GM18868 (cell line): ENCODE measurements around the gene SMTN.
"Not testable (repeated sequence)": the region's sequence is repeated elsewhere in the genome, so short reads cannot be mapped to it uniquely, and the experiment has no call there.

Experiments used
- ATAC-seq: cut with Tn5 transposase; IDR thresholded peaks from one replicate; pipeline ENCODE4 v1.9.1; 2021; ENCODE audit warnings: mild to moderate bottlenecking, moderate library complexity; ENCODE audit not compliant: unreplicated experiment

The SMTN gene

DNA sequence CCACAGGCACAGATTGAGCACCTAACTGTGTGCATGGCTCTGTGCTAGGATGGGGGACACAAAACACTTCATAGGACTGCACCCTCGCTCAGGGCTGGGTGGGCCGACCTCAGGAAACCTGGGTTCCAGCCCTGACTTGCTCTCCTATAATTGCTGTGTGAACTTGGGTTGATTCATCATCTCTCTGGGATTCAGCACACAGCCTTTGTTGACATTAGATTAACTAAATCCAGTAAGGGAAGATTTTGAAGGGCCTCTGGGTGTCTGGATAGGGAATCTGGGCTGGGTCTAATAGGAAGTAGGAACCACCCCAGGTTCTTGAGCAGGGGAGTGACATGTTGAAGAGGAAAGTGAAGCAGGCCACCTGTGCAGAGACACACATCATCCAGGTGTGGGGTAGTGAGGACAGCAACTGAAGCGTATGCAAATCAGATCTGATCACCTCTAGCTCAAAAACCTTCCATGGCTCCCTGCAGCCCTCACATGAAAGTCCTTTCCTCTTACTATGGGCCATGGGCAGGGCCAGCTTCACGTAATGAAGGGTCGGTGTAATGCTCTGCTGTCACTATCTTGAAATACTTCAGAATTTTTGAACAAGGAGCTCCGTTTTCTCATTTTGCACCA lies 11.3 kb upstream of the SMTN start:
- ATAC-seq, result not testable (repeated sequence)

DNA sequence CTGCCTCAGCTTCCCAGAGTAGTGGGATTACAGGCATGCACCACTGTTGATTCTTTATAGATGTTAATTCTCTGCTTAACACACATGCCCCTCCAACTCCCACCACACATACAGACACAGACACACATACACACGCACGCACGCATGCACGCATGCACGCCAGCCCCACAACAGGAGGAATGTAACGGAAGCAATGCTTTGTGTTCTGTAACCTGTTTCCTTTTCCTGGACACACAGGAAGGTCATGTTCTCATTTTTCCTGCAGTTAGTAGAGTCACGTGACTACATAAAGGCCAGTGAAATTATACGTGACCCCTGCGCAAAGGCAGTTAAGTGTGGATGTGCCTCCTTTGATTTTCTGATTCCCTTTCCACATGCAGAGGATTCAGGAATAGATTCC lies 8.0 kb upstream of the SMTN start:
- not testable (repeated sequence) for ATAC-seq

DNA sequence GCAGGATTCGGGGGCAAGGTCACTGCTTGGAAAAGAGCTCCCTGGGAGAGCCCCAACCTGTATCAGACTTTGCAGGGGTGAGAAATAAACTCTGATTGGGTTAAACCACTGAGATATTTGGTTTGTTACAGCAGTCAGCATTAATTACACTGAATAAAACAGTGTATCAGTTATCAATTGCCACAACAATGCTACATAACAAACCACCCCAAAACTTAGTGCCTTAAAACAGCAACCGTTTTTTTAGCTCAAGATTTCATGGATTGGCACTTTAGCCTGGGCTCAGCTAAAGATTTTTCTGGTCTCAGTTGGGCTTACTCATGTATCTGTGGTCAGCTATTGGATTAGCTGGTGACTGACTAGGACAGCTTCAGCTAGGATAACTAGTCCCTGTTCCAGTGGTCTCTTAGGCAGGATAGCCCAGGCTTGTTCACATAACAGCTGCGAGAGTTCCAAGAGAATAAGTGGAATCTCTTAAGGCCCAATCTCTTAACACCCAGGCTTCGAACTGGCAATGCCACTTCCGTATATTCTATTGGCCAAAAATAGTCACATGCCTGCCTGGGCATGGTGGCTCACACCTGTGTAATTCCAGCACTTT lies 7.5 kb upstream of the SMTN start:
- ATAC-seq, result not testable (repeated sequence)

DNA sequence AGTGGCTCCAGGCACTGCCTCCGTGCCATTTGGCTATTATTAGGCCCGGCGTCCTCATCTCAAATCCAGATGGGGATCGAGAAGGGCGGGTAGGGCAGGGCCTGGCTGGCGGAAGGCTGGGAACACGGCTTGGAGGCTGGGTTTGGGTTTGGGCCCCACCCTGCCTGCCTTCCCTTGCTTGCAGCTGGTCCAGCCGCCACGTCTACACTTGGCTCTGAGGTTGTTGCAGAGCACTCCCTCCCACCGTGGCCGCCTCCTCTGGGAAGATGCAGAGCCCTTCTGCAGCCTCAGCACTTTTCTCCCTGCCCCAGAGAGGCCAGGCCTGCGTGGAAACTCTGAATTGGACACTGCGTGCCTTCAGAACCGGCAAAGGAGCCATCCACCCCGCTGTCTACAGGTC lies 5.2 kb upstream of the SMTN start:
- ATAC-seq, result no peak

DNA sequence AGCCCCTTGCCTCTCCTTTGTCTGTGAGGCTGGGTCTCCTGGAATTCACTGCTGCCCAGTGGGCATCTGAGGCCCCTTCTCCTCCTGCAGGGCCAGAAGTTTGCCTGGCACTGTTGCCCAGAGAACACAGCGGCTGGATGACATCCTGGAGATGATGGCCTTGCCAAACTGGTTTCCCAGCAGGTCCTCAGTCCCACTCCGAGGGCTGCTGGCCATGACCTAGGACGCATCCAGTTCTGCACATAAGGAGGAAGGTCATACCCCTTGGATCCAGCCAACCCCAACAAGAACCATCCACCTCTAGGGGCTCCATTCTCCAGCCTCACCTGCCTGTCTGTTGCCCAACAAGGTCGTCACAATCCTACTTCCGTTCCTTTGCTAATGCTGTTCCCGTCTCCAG lies 3.4 kb upstream of the SMTN start:
- no peak for ATAC-seq

DNA sequence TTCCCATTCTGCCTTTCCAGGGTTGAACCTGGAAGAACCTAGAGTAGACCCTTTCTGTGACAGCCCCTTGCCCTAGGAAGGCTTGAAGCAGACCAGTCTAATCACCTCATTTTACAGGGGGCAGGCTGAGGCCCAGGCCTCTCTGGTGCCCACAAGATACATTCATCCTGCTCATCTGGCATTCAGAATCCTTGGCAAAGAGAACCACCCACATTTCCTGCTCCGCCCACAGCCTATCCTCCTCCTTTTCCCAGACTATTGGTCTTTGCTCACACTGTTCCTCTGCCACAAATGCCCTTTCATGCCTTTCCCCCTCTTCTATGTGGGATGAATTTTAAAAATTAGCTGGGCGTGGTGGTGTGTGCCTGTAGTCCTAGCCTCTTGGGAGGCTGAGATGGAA lies 2.7 kb upstream of the SMTN start:
- not testable (repeated sequence) for ATAC-seq

DNA sequence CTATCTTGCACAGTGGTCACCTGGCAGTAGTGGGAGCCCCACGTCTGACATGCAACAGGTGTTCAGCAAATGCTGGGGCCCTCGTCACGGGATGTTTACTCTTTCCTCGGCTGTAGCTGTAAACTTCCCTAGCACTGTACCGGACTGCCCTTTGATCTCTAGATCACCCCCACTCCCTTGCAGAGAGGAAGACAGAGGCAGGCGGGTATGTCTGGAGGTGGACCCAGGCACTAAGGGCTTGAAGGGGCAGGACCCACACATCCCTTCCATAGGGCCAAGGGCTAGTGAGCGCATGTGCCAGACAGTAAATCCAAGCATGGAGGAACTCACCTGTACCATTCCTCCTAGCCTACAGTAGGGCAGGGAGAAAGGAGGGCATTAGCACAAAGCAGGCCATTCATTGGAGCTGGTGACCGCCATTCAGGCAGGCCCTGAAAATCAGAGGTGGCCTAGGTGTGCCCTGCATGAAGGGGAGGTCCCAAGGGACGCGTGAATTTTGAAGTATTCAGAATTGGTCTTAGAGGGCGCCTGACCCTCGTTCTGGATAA lies 1.9 kb upstream of the SMTN start:
- no peak for ATAC-seq

DNA sequence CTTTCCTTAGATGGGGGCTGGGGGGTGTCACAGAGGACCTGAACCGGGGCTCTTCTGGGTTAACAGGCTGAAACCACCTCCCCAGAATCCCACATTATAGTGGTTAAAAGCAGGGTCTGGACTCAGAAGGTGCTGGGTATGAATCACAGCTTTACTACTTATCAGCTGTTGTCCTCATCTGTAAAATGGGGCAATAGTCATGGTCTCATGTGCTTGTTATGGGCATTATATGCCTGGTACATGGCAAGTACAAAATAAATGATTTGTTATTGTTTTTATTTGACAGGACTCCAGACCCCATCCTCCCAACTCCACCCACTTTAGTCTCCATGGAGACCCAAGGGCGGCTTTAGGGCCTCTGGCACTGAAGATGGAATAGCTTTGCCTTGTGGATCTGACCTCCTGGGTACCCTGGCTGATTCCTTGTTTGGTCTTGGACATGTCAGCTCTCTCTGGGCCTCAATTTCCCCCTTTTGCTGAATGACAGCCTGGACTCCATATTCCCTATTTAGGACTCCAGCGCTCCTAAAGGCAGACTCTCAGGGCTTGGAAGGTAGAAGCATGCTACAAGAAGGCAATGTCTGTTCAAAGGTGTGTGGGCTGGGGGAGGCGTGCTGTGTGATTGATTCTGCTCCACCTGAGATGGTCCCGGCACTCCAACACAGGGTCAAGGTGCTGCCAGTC lies 812 bp upstream of the SMTN start:
- ATAC-seq, result no peak

DNA sequence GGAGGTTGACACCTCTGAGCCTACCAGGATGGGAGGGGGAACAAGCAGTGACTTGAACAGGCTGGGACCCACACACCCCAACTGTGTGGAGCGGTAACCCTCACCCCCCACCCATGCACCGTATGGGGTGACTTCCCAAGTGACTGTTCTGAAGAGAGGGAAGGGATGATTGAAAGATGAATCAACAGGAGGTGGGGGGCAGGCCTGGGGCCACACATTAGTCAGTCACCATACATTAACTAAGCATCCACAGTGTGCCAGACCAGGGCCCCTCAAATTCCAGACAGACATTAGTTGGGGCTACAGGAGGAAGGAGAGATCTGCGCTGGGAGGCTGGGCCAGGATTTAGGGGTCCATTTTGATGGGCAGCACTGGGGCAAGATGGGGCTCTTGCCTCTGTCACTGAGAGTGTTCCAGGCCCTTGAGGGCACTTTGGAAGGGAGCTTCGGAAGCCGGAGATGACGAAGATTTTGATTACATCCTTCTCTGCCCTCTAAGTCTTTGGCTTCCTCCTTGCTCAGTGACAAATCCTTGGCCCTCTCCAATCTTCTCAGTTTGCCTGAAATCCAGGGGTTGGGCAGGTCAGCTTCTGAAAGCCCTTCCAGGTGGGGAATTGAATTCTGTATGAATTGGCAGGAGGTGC lies 966 bp downstream of the SMTN start:
- ATAC-seq, result no peak

DNA sequence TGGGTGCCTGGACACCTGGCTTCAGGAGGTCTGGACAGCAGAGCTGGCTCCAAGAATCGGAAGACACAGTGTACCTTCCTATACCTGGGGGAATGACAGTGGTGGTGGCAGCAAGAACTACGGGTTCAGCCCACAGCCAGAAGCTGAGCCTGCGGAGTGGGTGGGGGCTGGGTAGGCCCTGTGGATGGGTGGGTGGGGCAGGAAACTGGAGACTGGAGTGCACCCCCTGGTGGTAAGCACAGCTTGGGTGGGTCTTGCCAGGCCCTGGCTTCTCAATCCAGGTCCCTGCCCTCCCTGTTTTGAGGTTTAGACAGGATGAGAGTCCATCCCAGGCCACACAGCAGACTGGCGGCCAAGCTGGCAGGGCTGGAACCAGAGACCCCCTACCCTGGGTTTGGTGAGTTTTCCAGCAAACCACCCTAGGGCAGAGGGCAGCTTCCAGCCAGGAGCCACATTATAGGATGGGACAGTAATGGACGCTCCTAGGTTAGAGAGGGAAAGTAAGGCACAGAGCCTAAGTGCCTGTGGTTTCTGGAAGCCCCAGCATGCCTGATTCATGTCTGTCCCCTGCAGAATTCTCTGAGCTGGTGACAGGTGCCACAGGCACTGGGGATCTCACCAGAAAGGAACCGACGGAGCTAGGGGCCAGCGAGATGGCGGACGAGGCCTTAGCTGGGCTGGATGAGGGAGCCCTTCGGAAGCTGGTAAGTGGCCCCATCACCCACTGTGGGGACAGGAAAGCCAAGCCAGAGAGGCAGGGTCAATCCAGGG lies 1.7 kb downstream of the SMTN start:
- ATAC-seq, result no peak

DNA sequence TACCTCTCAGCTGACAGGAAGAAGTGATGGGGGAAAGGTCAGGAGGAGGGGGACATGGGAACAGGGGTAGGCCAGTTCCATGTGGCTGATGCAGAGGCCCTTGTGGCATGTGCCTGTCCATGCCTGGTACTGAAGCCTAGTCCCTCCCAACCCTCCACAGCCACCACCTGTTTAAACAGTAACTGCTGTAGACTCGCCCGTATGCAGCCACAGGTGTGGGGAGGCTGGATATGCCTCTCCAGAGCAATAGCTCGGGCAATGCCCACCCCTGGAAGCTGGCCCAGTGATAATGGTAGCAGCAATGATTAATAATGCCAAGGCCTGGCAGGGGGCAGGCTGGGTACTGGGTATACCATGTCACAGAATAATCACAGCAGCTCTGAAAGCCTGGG lies 2.3 kb downstream of the SMTN start:
- ATAC-seq, result no peak

DNA sequence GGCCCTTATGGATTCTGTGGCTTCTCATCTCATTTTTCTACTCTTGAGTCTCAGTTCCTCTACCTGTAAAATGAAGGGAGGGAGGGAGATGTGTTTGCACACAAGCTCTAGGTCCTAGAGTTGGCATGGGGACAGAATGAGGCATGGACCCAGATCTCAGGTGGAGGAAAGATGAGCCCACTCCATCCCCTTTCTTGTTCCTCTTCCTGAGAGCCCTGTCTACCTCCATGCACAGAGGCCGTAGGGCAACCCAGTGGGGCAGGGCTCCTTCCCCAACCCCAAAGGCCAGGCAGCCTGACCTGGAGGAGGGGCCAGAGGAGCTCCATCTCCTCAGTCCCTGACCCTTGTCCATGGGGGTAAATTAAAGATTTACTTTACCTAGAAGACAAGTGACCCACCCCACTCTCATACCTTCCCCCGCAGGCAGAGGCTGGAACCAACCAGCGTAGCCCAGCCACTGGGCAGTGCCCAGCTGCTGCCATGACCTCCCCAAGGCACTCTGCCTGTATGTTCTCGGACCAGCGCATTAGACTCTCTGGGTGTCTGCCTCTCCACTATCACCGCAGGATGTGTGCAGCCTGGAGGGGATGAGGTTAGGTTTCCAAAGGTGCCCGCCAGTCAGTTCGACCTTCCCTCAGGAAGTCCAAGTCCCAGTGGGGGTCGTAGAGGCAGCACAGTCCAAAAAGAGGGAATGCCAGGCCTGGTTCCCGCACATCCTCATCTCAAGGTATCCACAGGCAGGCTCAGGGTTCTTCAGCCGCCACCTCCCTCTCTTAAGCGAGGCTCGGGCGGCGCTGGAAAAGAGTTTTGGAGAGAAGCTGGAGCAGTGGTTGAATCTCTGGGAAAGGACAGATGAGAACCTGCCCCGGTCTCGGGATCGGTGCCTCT lies 3.0 kb downstream of the SMTN start:
- ATAC-seq, result no peak

DNA sequence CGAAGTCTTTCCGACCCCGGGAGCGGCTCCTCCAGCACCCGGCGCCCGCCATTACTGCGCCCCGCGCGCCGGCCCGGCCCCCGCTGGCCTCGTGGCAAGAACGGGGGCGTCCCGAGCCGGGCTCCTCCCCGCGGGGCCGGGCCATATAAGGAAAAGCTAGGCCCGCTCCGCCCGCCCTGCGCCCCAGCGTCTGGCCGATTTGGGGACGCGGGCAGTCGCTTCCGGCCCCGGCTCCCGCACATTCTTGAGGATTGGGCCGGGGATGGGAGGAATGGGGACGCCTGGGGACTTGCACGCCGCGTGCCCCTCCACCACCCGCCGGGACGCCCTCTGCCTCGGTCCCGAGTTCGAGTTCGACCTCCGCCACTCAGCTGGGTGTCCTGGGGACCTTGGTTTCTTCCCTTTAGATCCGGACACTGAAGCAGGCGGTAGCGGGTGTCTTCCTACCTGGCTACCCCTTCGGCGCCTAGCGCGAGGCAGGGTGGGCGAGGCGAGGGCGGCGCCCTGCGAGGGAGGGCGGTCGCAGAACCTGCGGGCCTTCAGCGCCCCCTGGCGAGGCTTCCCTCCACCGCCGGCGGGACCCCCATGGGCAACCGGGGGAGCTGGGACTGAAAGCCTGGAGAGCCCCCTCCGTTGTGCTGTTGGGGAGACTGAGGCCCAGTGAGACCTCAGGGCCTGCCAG lies 3.8 kb downstream of the SMTN start:
- ATAC-seq, result peak; percentile 74

DNA sequence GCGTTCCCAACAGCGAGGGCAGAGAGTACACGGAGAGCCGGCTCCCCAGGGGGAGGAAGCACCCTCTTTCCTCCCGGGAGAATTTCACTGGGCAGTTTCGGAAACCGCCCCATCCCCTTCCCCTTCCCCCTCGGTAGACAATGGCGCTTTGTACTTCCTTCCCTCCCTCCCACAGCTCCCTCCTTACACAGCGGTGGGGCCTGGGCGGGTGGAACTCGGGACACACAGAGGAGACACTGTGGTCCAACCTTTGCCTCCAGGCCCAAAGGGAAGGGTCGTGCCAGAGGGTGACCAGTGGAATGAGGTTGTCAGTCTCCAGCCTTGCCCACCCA lies 4.3 kb downstream of the SMTN start:
- ATAC-seq, result no peak

DNA sequence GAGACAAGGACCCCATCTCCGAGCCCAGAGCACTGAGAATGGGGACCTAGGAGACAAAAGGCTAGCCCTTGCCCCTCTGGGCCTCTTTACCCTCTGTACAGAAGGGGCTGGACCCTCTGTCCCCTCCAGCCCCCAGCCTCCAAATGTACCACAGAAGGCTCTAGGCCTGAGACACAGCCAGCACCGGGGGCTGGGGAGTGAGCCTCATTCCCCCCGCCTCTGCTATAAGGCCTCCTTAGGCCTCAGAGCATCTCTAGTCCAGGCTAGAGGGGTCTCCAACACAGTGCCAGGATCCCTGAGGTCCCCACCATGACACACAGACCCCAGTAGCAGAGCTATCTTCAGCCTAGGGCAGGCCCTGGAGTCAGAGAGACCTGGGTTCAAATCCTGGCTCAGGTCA lies 4.8 kb downstream of the SMTN start:
- no peak for ATAC-seq

DNA sequence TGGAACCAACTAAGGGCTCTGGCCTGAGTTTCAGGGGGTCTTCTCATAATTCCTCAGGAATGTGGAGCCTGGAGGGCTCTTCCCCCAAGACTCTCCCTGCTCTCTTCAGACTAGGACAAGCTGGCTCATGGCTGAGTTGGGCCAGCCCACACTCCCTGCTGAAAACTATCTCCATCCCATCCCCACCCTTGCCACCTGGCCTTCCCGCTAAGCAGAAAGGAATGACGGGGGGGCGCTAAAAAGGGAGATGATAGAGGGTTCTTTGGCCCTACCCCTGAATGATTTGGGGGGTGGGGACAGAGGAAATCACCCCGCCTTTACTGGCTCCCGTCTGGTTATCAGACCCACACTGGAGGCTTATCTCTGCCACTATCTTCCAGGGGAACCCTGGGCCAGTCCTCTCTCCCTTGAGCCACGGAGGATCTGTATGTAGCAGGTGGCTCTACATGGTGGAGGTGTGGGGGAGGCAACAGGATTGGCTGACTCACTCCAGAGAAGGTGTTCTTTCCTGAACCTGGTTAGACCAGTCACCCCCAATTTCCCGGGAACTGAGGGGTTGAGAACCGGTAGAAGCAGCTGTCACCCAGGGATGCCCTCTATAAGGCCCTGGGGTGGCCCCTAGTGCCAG lies 5.7 kb downstream of the SMTN start:
- no peak for ATAC-seq

DNA sequence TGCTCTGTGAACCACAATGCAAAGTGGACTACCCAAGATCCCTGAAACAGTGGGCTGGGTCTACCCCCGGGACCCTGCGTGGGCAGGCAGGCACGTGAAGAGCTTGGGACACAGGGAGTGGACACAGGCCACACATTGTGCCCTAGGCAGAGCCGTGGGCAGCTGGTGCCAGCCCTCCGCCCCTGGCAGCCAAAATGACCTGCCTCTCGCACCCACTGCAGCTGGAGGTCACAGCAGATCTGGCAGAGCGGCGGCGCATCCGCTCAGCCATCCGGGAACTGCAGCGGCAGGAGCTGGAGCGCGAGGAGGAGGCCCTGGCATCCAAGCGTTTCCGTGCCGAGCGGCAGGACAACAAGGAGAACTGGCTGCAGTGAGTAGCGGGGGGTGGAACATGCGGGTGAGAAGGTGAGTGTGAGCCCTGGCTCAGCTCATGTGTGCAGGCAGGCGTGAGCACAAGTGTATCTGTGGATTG lies 6.7 kb downstream of the SMTN start:
- no peak for ATAC-seq

DNA sequence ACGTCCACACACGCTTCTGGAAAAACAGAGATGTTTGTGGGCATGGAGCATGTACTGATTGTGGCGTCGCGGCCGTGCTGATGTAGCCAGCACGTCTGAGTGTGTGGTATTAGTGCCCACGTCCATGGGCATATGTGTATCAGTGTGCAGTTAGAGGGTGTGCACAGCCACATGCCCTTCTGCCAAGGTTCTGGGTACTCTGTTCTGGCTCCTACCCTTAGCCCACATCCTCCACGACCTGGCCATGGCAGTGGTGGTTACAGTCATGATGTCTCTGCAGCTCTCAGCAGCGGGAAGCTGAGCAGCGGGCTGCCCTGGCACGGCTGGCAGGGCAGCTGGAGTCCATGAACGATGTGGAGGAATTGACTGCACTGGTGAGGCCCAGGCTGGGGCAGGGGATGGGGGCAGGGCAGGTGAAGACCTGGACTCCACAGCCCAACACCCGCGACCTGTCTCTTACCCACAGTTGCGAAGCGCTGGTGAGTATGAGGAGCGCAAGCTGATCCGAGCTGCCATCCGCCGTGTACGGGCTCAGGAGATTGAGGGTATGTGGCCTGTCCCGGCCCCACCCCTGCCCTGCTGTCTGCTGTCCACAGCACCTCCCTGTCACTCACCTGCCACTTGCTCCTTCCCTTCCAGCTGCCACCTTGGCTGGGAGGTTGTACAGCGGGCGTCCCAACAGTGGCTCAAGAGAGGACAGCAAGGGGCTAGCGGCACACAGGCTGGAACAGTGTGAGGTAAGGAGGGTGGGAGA lies 7.3 kb downstream of the SMTN start:
- ATAC-seq, result no peak
